Stimulated activated naive B cell treated with anti-CD40 and anti-IgM and Interleukin-4, amounts not matched to agents 10 μg/mL and 1 μg/mL and 100 μg/mL, for 72 hours (primary cell): Measurements from ENCODE around the gene LEPROT.

Source experiments
- ATAC-seq, 2 donors: fragments of 150-1000 bp; cut with Tn5 transposase; replicated peaks; 2 replicates each; pipeline ENCODE4 v1.10.0; 2021; ENCODE audit warnings: moderate library complexity in 1 of 2
- DNase-seq: peaks from one replicate; pipeline ENCODE4 v3.0.0; 2021
- H3K27ac Mint-ChIP-seq: one replicate; pipeline ENCODE4 v1.8.0; 2022; ENCODE audit warnings: mild to moderate bottlenecking, mixed read lengths
- H3K27me3 Mint-ChIP-seq, 2 donors: one replicate each; pipeline ENCODE4 v1.8.0; 2022; ENCODE audit warnings: mixed read lengths in 2 of 2
- H3K36me3 Mint-ChIP-seq, 2 donors: one replicate each; pipeline ENCODE4 v1.8.0; 2022; ENCODE audit warnings: mixed read lengths in 2 of 2, mild to moderate bottlenecking in 1 of 2
- H3K4me1 Mint-ChIP-seq, 2 donors: one replicate each; pipeline ENCODE4 v1.8.0; 2022; ENCODE audit warnings: mixed read lengths in 2 of 2, mild to moderate bottlenecking in 1 of 2
- H3K4me3 Mint-ChIP-seq, 2 donors: one replicate each; pipeline ENCODE4 v1.8.0; 2022; ENCODE audit warnings: mild to moderate bottlenecking in 2 of 2, mixed read lengths in 2 of 2, moderate library complexity in 1 of 2
- H3K9me3 Mint-ChIP-seq, 2 donors: one replicate each; pipeline ENCODE4 v1.8.0; 2022; ENCODE audit warnings: mixed read lengths in 2 of 2, mild to moderate bottlenecking in 1 of 2

Gene LEPROT

GRCh38 chr1:65469126-65469888 lies 48.8 kb downstream of the LEPROT start:
- Mint-ChIP-seq H3K9me3 (peaks cover 2 to 4% of the 10 kb centered on the region in 2 donors), H3K36me3 (peaks cover 2 to 5% of the 10 kb centered on the region in 2 donors), H3K27me3 (peaks cover 3% of the 10 kb centered on the region in 2 donors), H3K27ac (no peak overlapping the region), H3K4me1 (no peaks in the 10 kb centered on the region), H3K4me3 (no peak overlapping the region)
- DNase-seq (no peak), ATAC-seq (no peak)

GRCh38 chr1:65469889-65470340 lies 49.4 kb downstream of the LEPROT start:
- peaks cover 2 to 5% of the 10 kb centered on the region in 2 donors for H3K27me3 Mint-ChIP-seq
- peaks cover 2 to 4% of the 10 kb centered on the region in 2 donors for H3K9me3 Mint-ChIP-seq
- H3K4me3 Mint-ChIP-seq: no peak overlapping the region
- no peak for ATAC-seq
- no peak overlapping the region for H3K27ac Mint-ChIP-seq
- H3K4me1 Mint-ChIP-seq: no peaks in the 10 kb centered on the region
- no peak for DNase-seq
- H3K36me3 Mint-ChIP-seq: peaks cover 2 to 4% of the 10 kb centered on the region in 2 donors

- no peak overlapping the region for H3K27ac Mint-ChIP-seq
- peaks cover 0 to 2% of the 10 kb centered on the region in 2 donors for H3K36me3 Mint-ChIP-seq
- H3K4me1 Mint-ChIP-seq: no peaks in the 10 kb centered on the region
- H3K4me3 Mint-ChIP-seq: no peak overlapping the region
- H3K27me3 Mint-ChIP-seq: peaks cover 0 to 5% of the 10 kb centered on the region in 2 donors
- DNase-seq: no peak
- no peak for ATAC-seq
- H3K9me3 Mint-ChIP-seq: peaks cover 0 to under 1% of the 10 kb centered on the region in 2 donors
Measured at GRCh38 chr1:65470766-65471165, 50.3 kb downstream of the LEPROT start.

GRCh38 chr1:65471213-65471833 lies 50.9 kb downstream of the LEPROT start:
- no peak overlapping the region for H3K27ac Mint-ChIP-seq
- DNase-seq (no peak), ATAC-seq (no peak)
- peaks cover 0 to 5% of the 10 kb centered on the region in 2 donors for H3K27me3 Mint-ChIP-seq
- H3K4me3 Mint-ChIP-seq: no peak overlapping the region
- no peaks in the 10 kb centered on the region for H3K4me1 Mint-ChIP-seq
- H3K9me3 Mint-ChIP-seq: no peaks in the 10 kb centered on the region
- peaks cover 0 to 2% of the 10 kb centered on the region in 2 donors for H3K36me3 Mint-ChIP-seq

- H3K4me3 Mint-ChIP-seq: no peak overlapping the region
- ATAC-seq: no peak
- H3K36me3 Mint-ChIP-seq: no peaks in the 10 kb centered on the region
- H3K27me3 Mint-ChIP-seq: peaks cover 0 to 5% of the 10 kb centered on the region in 2 donors
- H3K27ac Mint-ChIP-seq: no peak overlapping the region
- no peak for DNase-seq
- no peaks in the 10 kb centered on the region for H3K9me3 Mint-ChIP-seq
- no peaks in the 10 kb centered on the region for H3K4me1 Mint-ChIP-seq
Measured at GRCh38 chr1:65471861-65472332, 51.4 kb downstream of the LEPROT start.

GRCh38 chr1:65476327-65476726 lies 55.9 kb downstream of the LEPROT start:
- Mint-ChIP-seq H3K36me3 (no peaks in the 10 kb centered on the region), H3K4me3 (no peak overlapping the region), H3K27ac (no peak overlapping the region), H3K9me3 (no peaks in the 10 kb centered on the region), H3K4me1 (no peaks in the 10 kb centered on the region), H3K27me3 (peaks cover 3 to 5% of the 10 kb centered on the region in 2 donors)
- no peak for ATAC-seq
- no peak for DNase-seq

- Mint-ChIP-seq H3K4me1 (no peaks in the 10 kb centered on the region), H3K4me3 (no peak overlapping the region), H3K36me3 (no peaks in the 10 kb centered on the region), H3K27ac (no peak overlapping the region), H3K9me3 (no peaks in the 10 kb centered on the region), H3K27me3 (peaks cover 3 to 5% of the 10 kb centered on the region in 2 donors)
- no peak for DNase-seq
- ATAC-seq: no peak
Measured at GRCh38 chr1:65477414-65478378, 57.2 kb downstream of the LEPROT start.

- no peaks in the 10 kb centered on the region for H3K4me1 Mint-ChIP-seq
- no peaks in the 10 kb centered on the region for H3K36me3 Mint-ChIP-seq
- H3K27me3 Mint-ChIP-seq: peaks cover 3 to 5% of the 10 kb centered on the region in 2 donors
- ATAC-seq: no peak
- no peak overlapping the region for H3K4me3 Mint-ChIP-seq
- no peak for DNase-seq
- H3K9me3 Mint-ChIP-seq: no peaks in the 10 kb centered on the region
- no peak overlapping the region for H3K27ac Mint-ChIP-seq
Measured at GRCh38 chr1:65478379-65479026, 58.0 kb downstream of the LEPROT start.

- Mint-ChIP-seq H3K27ac (no peak overlapping the region), H3K27me3 (peaks cover 0 to 3% of the 10 kb centered on the region in 2 donors)
Measured at GRCh38 chr1:65479554-65480204, 59.2 kb downstream of the LEPROT start.

GRCh38 chr1:65480684-65481405 lies 60.4 kb downstream of the LEPROT start:
- H3K27ac Mint-ChIP-seq: no peak overlapping the region
- no peaks in the 10 kb centered on the region for H3K36me3 Mint-ChIP-seq
- no peaks in the 10 kb centered on the region for H3K4me1 Mint-ChIP-seq
- peaks cover 0 to 3% of the 10 kb centered on the region in 2 donors for H3K27me3 Mint-ChIP-seq
- DNase-seq (no peak), ATAC-seq (no peak)
- H3K4me3 Mint-ChIP-seq: no peak overlapping the region
- H3K9me3 Mint-ChIP-seq: no peaks in the 10 kb centered on the region

More at GRCh38 chr1:65479554-65480204, 59.2 kb downstream of the LEPROT start:
- DNase-seq: no peak
- Mint-ChIP-seq H3K36me3 (no peaks in the 10 kb centered on the region), H3K4me1 (no peaks in the 10 kb centered on the region), H3K9me3 (no peaks in the 10 kb centered on the region), H3K4me3 (no peak overlapping the region)
- no peak for ATAC-seq

- no peaks in the 10 kb centered on the region for H3K4me1 Mint-ChIP-seq
- DNase-seq (no peak), ATAC-seq (no peak)
- H3K36me3 Mint-ChIP-seq: no peaks in the 10 kb centered on the region
- H3K4me3 Mint-ChIP-seq: no peak overlapping the region
- H3K9me3 Mint-ChIP-seq: no peaks in the 10 kb centered on the region
- no peaks in the 10 kb centered on the region for H3K27me3 Mint-ChIP-seq
- no peak overlapping the region for H3K27ac Mint-ChIP-seq
Measured at GRCh38 chr1:65483993-65484754, 63.7 kb downstream of the LEPROT start.
